ENCODE data around the gene RBP5. TPM values are rescaled to one million over a fixed set of nuclear protein-coding genes. Genes with fewer than 3 reads are reported as not detected.
A peak's percentile ranks its signal among the peaks of the same experiment; 100 is the strongest.

The RBP5 gene
- total and polyA plus RNA-seq, 2 donors (not counting 1 experiment from before 2014, with no cell fraction given), result not detected

- Histone ChIP-seq H3K9me3 (ENCODE audit: control insufficient read depth, insufficient read depth, low read depth, low read length) (no peaks in the 10 kb centered on the region), H3K4me1 (ENCODE audit: control insufficient read depth, extremely low read depth, insufficient read depth, low read length) (peaks cover 2% of the 10 kb centered on the region), H2AFZ (ENCODE audit: low read length) (no peak overlapping the region), H3K4me2 (ENCODE audit: extremely low read depth, insufficient read depth, low read length) (no peak overlapping the region), H3K27ac (ENCODE audit: insufficient read depth, low read length) (no peak overlapping the region), H3K9ac (ENCODE audit: insufficient read depth, low read length) (no peak overlapping the region), H3K79me2 (ENCODE audit: control insufficient read depth, insufficient read depth, low read length) (no peaks in the 10 kb centered on the region), H3K4me3 (replicated peaks in 1 of 4; ENCODE audit: control extremely low read depth in 1 of 4, insufficient read depth in 1 of 4, low read depth in 3 of 4, low read length in 4 of 4) (no peak overlapping the region), H4K20me1 (ENCODE audit: control insufficient read depth, extremely low read depth, insufficient read depth, low read length) (no peaks in the 10 kb centered on the region), H3K36me3 (ENCODE audit: control insufficient read depth, insufficient read depth, low read length) (peaks cover 7% of the 10 kb centered on the region), H3K27me3 (ENCODE audit: control insufficient read depth, insufficient read depth, low read length) (no peaks in the 10 kb centered on the region)
- DNase-seq (ENCODE audit: low read depth in 2 of 2), result peak in 1 of 2 donors; percentile 20
- no peak for TF ChIP-seq CTCF (conservative IDR thresholded peaks at IDR 0.05 in 1 of 2, IDR thresholded peaks at IDR 0.05 in 1 of 2; ENCODE audit: low read depth in 1 of 2, low read length in 2 of 2)
- TF ChIP-seq EZH2 (IDR thresholded peaks at IDR 0.05; ENCODE audit: low read length, missing control alignments), result no peak
Observed at GRCh38 chr12:7101694-7102131, 27.0 kb downstream of the RBP5 start.

GRCh38 chr12:7101047-7101693, 27.5 kb downstream of the RBP5 start:
- H3K36me3 ChIP-seq (ENCODE audit: control insufficient read depth, insufficient read depth, low read length), result peaks cover 10% of the 10 kb centered on the region
- H3K9me3 ChIP-seq (ENCODE audit: control insufficient read depth, insufficient read depth, low read depth, low read length), result no peaks in the 10 kb centered on the region
- H3K4me2 ChIP-seq (ENCODE audit: extremely low read depth, insufficient read depth, low read length), result no peak overlapping the region
- no peaks in the 10 kb centered on the region for H3K79me2 ChIP-seq (ENCODE audit: control insufficient read depth, insufficient read depth, low read length)
- peaks cover 2% of the 10 kb centered on the region for H3K4me1 ChIP-seq (ENCODE audit: control insufficient read depth, extremely low read depth, insufficient read depth, low read length)
- H3K27me3 ChIP-seq (ENCODE audit: control insufficient read depth, insufficient read depth, low read length), result no peaks in the 10 kb centered on the region
- no peak for DNase-seq (ENCODE audit: low read depth in 2 of 2)
- no peaks in the 10 kb centered on the region for H4K20me1 ChIP-seq (ENCODE audit: control insufficient read depth, extremely low read depth, insufficient read depth, low read length)
- H3K27ac ChIP-seq (ENCODE audit: insufficient read depth, low read length), result no peak overlapping the region
- TF ChIP-seq EZH2 (IDR thresholded peaks at IDR 0.05; ENCODE audit: low read length, missing control alignments), result no peak
- no peak for TF ChIP-seq CTCF (conservative IDR thresholded peaks at IDR 0.05 in 1 of 2, IDR thresholded peaks at IDR 0.05 in 1 of 2; ENCODE audit: low read depth in 1 of 2, low read length in 2 of 2)
- no peak overlapping the region for H3K4me3 ChIP-seq (replicated peaks in 1 of 4; ENCODE audit: control extremely low read depth in 1 of 4, insufficient read depth in 1 of 4, low read depth in 3 of 4, low read length in 4 of 4)
- H2AFZ ChIP-seq (ENCODE audit: low read length), result no peak overlapping the region
- no peak overlapping the region for H3K9ac ChIP-seq (ENCODE audit: insufficient read depth, low read length)

GRCh38 chr12:7100239-7100638, 28.4 kb downstream of the RBP5 start:
- H3K4me3 ChIP-seq (replicated peaks in 1 of 4; ENCODE audit: control extremely low read depth in 1 of 4, insufficient read depth in 1 of 4, low read depth in 3 of 4, low read length in 4 of 4), result no peak overlapping the region
- DNase-seq (ENCODE audit: low read depth in 2 of 2), result no peak
- H3K27ac ChIP-seq (ENCODE audit: insufficient read depth, low read length), result no peak overlapping the region
- H4K20me1 ChIP-seq (ENCODE audit: control insufficient read depth, extremely low read depth, insufficient read depth, low read length), result no peaks in the 10 kb centered on the region
- H3K4me1 ChIP-seq (ENCODE audit: control insufficient read depth, extremely low read depth, insufficient read depth, low read length), result peaks cover 2% of the 10 kb centered on the region
- no peaks in the 10 kb centered on the region for H3K9me3 ChIP-seq (ENCODE audit: control insufficient read depth, insufficient read depth, low read depth, low read length)
- no peaks in the 10 kb centered on the region for H3K27me3 ChIP-seq (ENCODE audit: control insufficient read depth, insufficient read depth, low read length)
- peaks cover 10% of the 10 kb centered on the region for H3K36me3 ChIP-seq (ENCODE audit: control insufficient read depth, insufficient read depth, low read length)
- no peaks in the 10 kb centered on the region for H3K79me2 ChIP-seq (ENCODE audit: control insufficient read depth, insufficient read depth, low read length)
- TF ChIP-seq EZH2 (IDR thresholded peaks at IDR 0.05; ENCODE audit: low read length, missing control alignments) (no peak), CTCF (conservative IDR thresholded peaks at IDR 0.05 in 1 of 2, IDR thresholded peaks at IDR 0.05 in 1 of 2; ENCODE audit: low read depth in 1 of 2, low read length in 2 of 2) (no peak)
- H3K9ac ChIP-seq (ENCODE audit: insufficient read depth, low read length), result no peak overlapping the region
- no peak overlapping the region for H2AFZ ChIP-seq (ENCODE audit: low read length)
- H3K4me2 ChIP-seq (ENCODE audit: extremely low read depth, insufficient read depth, low read length), result no peak overlapping the region

Data from fibroblast of lung (primary cell).